GM12865 (cell line): ENCODE results near the gene GSTO2.
A peak's percentile ranks its signal among the peaks of the same experiment; 100 is the strongest.

Experiments
- DNase-seq: peaks from one replicate; pipeline ENCODE4 v3.0.0; 2010; ENCODE audit warnings: low read depth
- H3K4me3 ChIP-seq: 2 replicates; pipeline ENCODE4 v1.5.1; 2011; ENCODE audit warnings: mild to moderate bottlenecking, low read depth, low read length, control low read depth
- TF ChIP-seq, protein P1 (sequence below): IDR thresholded peaks from 2 replicates; pipeline ENCODE4 v1.5.1; 2011; ENCODE audit warnings: low read length, control low read depth, low read depth, inconsistent platforms; ENCODE audit not compliant: insufficient read depth; ENCODE audit errors: missing control alignments

The GSTO2 gene

DNA sequence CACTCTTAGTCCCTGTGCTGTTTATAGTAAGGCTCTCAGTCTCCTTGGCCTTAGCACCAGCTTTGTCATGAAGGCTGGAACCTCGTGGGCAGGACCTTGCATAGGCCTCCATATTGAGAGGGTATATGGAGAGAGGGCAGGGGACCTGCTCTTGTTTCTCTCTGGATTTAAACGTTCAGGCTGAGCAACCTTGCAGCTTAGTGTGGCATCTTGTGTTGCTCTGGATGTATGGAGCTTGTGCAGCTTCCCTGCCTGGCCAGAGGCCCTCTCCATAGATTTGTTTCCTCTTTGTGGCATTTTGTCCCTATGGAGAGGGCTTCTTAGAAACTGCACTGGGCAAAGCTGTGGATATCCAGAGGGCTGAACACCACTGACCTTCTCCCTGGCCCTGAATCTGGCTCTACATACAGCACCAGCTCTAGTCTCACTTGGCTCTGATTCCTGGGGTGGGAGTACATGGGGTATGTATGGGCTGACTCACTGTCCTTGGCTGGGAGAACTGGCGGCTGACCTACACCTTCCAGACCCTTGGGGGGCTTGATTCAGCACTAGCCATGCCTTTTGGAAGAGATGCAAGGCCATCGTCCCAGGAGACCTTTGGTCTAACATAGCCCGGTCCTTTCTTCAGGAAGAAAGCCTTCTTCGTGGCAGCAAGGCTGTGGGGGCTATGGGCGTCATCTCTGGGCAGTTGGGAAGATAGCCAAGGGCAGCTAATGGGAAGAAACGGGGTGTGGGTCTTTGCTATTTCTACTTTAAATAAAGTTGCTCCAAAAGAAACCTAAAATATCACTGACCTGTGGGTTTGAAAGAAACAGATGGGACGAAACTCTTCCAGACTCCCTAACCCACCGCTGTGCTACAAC lies 38.8 kb downstream of the GSTO2 start:
- no peak overlapping the region for H3K4me3 ChIP-seq
- DNase-seq, result no peak
- TF ChIP-seq, protein P1, sequence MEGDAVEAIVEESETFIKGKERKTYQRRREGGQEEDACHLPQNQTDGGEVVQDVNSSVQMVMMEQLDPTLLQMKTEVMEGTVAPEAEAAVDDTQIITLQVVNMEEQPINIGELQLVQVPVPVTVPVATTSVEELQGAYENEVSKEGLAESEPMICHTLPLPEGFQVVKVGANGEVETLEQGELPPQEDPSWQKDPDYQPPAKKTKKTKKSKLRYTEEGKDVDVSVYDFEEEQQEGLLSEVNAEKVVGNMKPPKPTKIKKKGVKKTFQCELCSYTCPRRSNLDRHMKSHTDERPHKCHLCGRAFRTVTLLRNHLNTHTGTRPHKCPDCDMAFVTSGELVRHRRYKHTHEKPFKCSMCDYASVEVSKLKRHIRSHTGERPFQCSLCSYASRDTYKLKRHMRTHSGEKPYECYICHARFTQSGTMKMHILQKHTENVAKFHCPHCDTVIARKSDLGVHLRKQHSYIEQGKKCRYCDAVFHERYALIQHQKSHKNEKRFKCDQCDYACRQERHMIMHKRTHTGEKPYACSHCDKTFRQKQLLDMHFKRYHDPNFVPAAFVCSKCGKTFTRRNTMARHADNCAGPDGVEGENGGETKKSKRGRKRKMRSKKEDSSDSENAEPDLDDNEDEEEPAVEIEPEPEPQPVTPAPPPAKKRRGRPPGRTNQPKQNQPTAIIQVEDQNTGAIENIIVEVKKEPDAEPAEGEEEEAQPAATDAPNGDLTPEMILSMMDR, result no peak

DNA sequence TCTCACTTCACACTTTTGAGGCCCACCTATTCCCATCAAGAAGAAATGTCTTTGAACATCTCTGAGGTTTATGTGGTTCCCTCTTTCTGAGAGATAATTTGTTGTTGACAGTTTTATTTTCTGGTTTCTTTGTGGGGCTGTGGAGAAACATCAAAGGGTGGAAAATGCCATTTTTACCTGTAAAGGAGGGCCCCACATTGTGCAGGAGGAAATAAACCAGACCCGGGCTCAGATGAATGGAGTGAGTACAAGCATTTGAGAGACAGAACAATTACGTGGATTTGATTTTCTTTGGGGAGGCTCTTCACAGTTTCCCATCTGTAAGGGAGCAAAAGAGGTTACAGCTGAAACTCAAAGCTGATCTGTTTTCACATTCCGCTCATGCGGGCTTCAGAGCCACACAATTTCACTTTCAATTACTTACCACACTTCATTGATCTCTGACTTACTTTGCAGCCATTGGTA lies 39.5 kb downstream of the GSTO2 start:
- peak; percentile 73 for DNase-seq
- TF ChIP-seq, protein P1, result no peak
- H3K4me3 ChIP-seq, result no peak overlapping the region; the same call in 1 of the 2 replicates

DNA sequence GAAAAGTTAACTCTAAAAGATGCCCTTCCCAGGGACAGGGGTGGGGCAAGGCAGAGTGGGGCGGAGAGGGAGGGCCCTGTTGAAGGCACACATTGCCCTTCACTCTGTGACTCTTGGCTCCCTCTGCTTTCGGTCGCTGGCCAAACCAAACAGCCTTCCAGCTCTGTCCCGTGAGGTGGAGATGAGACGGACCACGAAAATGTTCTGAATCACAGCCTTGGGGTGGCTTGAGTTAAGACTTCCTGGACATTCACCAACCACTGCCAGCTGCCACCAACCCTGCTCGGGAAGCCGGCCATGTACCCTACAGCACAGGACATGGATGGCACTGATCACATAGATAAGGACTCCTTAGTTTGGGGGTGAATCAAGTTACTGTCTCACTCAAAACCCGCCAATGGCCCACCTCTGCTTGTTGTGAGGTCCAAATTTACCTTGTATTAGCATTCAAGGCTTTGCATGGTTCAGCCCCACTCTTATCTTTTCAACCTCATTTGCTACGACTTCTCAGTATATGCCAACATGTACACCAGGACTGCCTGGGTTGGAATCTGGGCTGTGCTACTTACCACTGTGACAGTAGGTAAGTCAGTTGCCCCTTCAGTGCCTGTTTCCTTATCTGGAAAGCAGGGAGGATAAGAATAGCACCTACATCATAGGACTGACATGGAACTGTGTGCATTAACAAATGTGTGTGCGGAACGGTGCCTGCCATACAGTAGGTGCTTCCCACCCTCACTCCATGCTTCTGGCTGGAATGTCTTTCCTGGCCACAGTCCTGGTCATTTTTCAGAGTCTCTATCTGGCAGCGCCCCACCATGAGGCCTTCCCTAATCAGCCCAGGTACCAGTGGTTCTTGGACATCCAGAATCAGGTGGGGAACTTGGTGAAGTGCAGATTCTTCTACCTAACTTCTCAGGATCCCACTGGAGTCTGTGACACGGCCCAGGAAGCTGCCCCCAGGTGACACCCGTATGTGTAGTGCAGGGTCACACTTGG lies 41.3 kb downstream of the GSTO2 start:
- DNase-seq, result no peak
- TF ChIP-seq, protein P1, result no peak
- H3K4me3 ChIP-seq, result no peak overlapping the region

DNA sequence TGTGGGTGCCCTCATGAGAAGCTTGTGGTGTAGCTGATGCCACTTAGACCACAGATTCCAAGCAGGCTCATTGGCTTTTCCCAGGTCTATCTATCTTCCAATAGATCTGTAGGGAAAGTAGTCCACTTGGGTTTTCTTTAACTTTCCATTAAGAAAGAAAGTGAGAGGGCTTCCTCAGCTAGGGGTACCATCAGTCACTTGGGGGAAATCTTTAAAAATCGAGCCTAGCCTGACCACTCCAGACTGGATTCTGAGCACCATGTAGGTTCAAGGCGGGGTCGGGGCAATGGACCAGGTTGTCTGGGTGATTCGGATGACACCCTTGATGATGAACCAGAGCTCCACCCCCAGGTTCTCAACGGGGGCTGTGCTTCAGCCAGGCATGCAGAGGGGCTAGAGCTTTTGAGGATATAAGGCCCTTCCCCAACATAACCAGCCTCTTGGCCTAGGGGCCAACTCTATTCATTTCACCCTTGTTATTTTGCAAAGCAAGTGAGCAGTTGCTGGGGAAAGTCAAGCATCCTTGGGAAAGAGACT lies 42.3 kb downstream of the GSTO2 start:
- no peak overlapping the region for H3K4me3 ChIP-seq
- DNase-seq, result no peak
- TF ChIP-seq, protein P1, result no peak

DNA sequence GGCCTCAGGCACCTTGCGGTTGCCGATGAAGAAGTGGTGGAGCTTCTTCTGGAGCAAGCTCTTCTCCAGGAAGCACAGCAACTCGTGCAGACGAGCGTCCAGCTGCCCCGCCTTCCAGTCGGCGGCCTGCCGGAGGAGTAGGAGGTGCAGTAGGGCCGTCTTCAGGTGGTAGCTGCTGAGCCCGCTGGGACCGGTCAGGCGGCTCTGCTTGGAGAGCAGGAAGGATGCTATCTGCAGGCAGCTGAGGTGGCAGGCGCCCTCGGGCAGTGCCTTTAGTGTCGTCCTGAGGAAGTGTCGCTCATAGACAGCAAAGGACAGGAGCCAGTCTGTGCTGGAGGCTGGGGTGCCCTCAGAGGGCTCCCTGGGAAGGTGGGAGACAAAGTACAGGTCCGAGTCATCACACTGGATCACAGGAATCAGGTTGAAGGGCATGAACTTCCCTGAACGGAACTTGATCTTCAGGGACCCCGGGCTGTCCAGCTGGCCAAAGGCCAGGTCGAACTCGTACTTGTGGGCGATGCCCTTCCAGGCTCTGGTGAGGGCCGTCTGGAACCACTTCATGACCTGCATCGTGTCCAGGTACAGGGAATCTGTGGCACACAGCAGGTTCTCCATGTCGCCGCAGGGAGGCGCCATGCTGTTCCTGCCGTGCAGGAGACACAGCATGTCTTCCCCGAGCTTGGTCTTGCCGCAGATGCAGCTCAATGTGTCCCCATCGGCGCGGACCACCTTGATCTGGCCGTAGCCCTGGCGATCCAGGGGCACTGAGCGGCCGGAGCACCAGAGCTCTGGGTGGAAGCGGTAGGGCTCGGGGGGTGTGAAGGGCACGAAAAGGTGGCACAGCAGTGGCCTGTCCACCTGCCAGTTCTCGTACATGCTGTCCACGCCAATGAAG lies 45.9 kb downstream of the GSTO2 start:
- TF ChIP-seq, protein P1, result no peak
- no peak for DNase-seq
- no peak overlapping the region for H3K4me3 ChIP-seq

DNA sequence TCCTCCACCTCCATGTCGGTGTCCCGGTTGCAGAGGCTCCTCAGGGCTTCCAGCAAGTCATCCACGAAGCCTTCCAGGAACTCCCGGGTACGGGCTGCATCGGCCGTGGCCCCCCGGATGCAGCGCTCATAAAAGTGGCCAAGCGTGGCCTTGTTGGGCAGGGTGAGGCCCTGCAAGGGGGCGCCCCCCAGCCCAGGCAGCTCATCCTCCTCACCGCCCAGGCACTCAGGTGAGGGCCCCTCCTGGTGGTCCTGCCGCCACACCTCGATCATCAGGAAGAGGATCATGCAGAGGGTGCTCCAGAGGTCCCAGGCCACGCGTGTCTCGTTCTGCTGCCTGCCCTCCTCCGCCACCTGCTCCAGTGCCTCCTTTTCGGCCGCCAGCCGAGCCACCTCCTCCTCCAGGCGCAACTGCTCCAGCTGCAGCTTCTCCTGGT lies 46.5 kb downstream of the GSTO2 start:
- DNase-seq, result no peak
- TF ChIP-seq, protein P1, result no peak
- no peak overlapping the region for H3K4me3 ChIP-seq
